Natural killer cell (primary cell): ENCODE results near the gene SHANK3. TPM values are rescaled to one million over a fixed set of nuclear protein-coding genes. Genes with fewer than 3 reads are reported as not detected.

ENCODE experiments used
- ATAC-seq, 3 donors: fragments of 150-1000 bp in 2 of 3; fragments of 200-7000 bp in 1 of 3; cut with Tn5 transposase; 1 replicate in 1 of 3; 2 replicates in 2 of 3; pipeline ENCODE4 v1.10.0; 2021; ENCODE audit warnings: mild to moderate bottlenecking in 2 of 3, moderate library complexity in 2 of 3
- DNase-seq, 2 donors: peaks; one replicate each; pipeline versions ENCODE4 v3.0.0 to v3.0.0-alpha.2; 2013 to 2021; ENCODE audit warnings: mixed read lengths in 1 of 2
- H3K27ac ChIP-seq: one replicate; pipeline ENCODE4 v1.5.1; 2013; ENCODE audit warnings: mild to moderate bottlenecking, low read length
- H3K27me3 ChIP-seq: one replicate; pipeline ENCODE4 v1.6.1; 2013; ENCODE audit warnings: low read length; ENCODE audit not compliant: control insufficient read depth, insufficient read depth
- H3K36me3 ChIP-seq: one replicate; pipeline ENCODE4 v1.6.1; 2013; ENCODE audit warnings: low read length; ENCODE audit not compliant: control insufficient read depth, insufficient read depth
- H3K4me1 ChIP-seq: one replicate; pipeline ENCODE4 v1.6.1; 2013; ENCODE audit warnings: low read length; ENCODE audit not compliant: control insufficient read depth, insufficient read depth
- H3K4me3 ChIP-seq: one replicate; pipeline ENCODE4 v1.5.1; 2013; ENCODE audit warnings: low read length
- H3K9me3 ChIP-seq: one replicate; pipeline ENCODE4 v1.6.1; 2013; ENCODE audit warnings: low read length; ENCODE audit not compliant: control insufficient read depth, insufficient read depth
- H3K27ac Mint-ChIP-seq, 2 donors: one replicate each; pipeline ENCODE4 v1.8.0; 2022; ENCODE audit warnings: mild to moderate bottlenecking in 2 of 2, mixed read lengths in 2 of 2, moderate library complexity in 1 of 2
- H3K27me3 Mint-ChIP-seq, 2 donors: one replicate each; pipeline ENCODE4 v1.8.0; 2022; ENCODE audit warnings: low read depth in 2 of 2, mixed read lengths in 2 of 2
- H3K36me3 Mint-ChIP-seq: one replicate; pipeline ENCODE4 v1.8.0; 2022; ENCODE audit warnings: mixed read lengths
- H3K4me1 Mint-ChIP-seq, 2 donors: one replicate each; pipeline ENCODE4 v1.8.0; 2022; ENCODE audit warnings: mixed read lengths in 2 of 2
- H3K4me3 Mint-ChIP-seq: one replicate; pipeline ENCODE4 v1.8.0; 2022; ENCODE audit warnings: mild to moderate bottlenecking, moderate library complexity, mixed read lengths
- H3K9me3 Mint-ChIP-seq, 2 donors: one replicate each; pipeline ENCODE4 v1.8.0; 2022; ENCODE audit warnings: mixed read lengths in 2 of 2
- CTCF ChIP-seq: fragments of 200-600 bp; IDR thresholded peaks from one replicate; pipeline ENCODE4 v1.8.0; 2022; ENCODE audit warnings: antibody characterized with exemption
- WGBS: methylation state at CpG from one replicate; pipeline ENCODE4 v1.1.7; 2013; ENCODE audit warnings: missing lambda C conversion rate; ENCODE audit not compliant: insufficient coverage; 5-methylcytosine and 5-hydroxymethylcytosine counted together
- intact Hi-C: fragments of 100-400 bp; cut with micrococcal nuclease; formaldehyde crosslinking; loops from one replicate; pipeline ENCODE4 v1.14.2; 2022
- total RNA-seq, 4 donors: library from RNA; stranded (reverse); fragments of 120-200 nt in 1 of 4; gene quantifications; one replicate each; pipeline versions ENCODE4 v1.2.3 to v1.2.4, GENCODE V29; 2013 to 2022

Gene SHANK3
- total RNA-seq, 3 donors from 2014 or later (not counting 1 experiment from before 2014, with no cell fraction given): 0.07 TPM; not detected in 2

GRCh38 chr22:50684986-50685385, 12.4 kb downstream of the SHANK3 start:
- Mint-ChIP-seq H3K36me3 (no peaks in the 10 kb centered on the region), H3K27me3 (peaks cover 6 to 8% of the 10 kb centered on the region in 2 donors), H3K4me3 (no peak overlapping the region), H3K4me1 (peaks cover 0 to 5% of the 10 kb centered on the region in 2 donors), H3K27ac (no peak overlapping the region), H3K9me3 (no peaks in the 10 kb centered on the region)
- Histone ChIP-seq H3K4me1 (peaks cover 5% of the 10 kb centered on the region), H3K4me3 (no peak overlapping the region), H3K36me3 (no peaks in the 10 kb centered on the region), H3K9me3 (no peaks in the 10 kb centered on the region), H3K27me3 (no peaks in the 10 kb centered on the region), H3K27ac (no peak overlapping the region)
- no peak for DNase-seq
- 86% methylated on average over 8 of the region's 10 CpGs for WGBS
- ATAC-seq: no peak
- TF ChIP-seq CTCF: no peak
- intact Hi-C loops: no loop called here

- Mint-ChIP-seq H3K36me3 (no peaks in the 10 kb centered on the region), H3K4me3 (no peak overlapping the region), H3K27me3 (peaks cover 8 to 17% of the 10 kb centered on the region in 2 donors), H3K4me1 (peaks cover 0 to 5% of the 10 kb centered on the region in 2 donors), H3K27ac (no peak overlapping the region), H3K9me3 (peaks cover 0 to under 1% of the 10 kb centered on the region in 2 donors)
- ATAC-seq: no peak
- H3K4me1 ChIP-seq: peaks cover 5% of the 10 kb centered on the region
- H3K9me3 ChIP-seq: no peaks in the 10 kb centered on the region
- H3K36me3 ChIP-seq: no peaks in the 10 kb centered on the region
- H3K27me3 ChIP-seq: no peaks in the 10 kb centered on the region
- intact Hi-C loops: no loop called here
- H3K27ac ChIP-seq: no peak overlapping the region
- DNase-seq: no peak
- TF ChIP-seq CTCF: no peak
- no peak overlapping the region for H3K4me3 ChIP-seq
- WGBS: 55% methylated on average over 9 of the region's 9 CpGs
Observed at GRCh38 chr22:50686794-50687193, 14.2 kb downstream of the SHANK3 start.

GRCh38 chr22:50687829-50688228, 15.2 kb downstream of the SHANK3 start:
- Histone ChIP-seq H3K27me3 (no peaks in the 10 kb centered on the region), H3K4me1 (peaks cover 5% of the 10 kb centered on the region), H3K27ac (no peak overlapping the region), H3K9me3 (no peaks in the 10 kb centered on the region), H3K4me3 (no peak overlapping the region), H3K36me3 (no peaks in the 10 kb centered on the region)
- WGBS: 88% methylated on average over 10 of the region's 10 CpGs
- Mint-ChIP-seq H3K9me3 (peaks cover 0 to 5% of the 10 kb centered on the region in 2 donors), H3K4me3 (no peak overlapping the region), H3K27ac (no peak overlapping the region), H3K27me3 (peaks cover 13 to 18% of the 10 kb centered on the region in 2 donors), H3K4me1 (peaks cover 0 to 5% of the 10 kb centered on the region in 2 donors), H3K36me3 (no peaks in the 10 kb centered on the region)
- DNase-seq: no peak
- intact Hi-C loops: no loop called here
- no peak for TF ChIP-seq CTCF
- no peak for ATAC-seq

GRCh38 chr22:50688448-50688847, 15.8 kb downstream of the SHANK3 start:
- intact Hi-C loops: no loop called here
- no peak overlapping the region for H3K27ac Mint-ChIP-seq

More at GRCh38 chr22:50688448-50688847, 15.8 kb downstream of the SHANK3 start:
- 80% methylated on average over 5 of the region's 5 CpGs for WGBS
- no peak overlapping the region for H3K4me3 ChIP-seq
- Mint-ChIP-seq H3K4me3 (no peak overlapping the region), H3K4me1 (peaks cover 0 to 5% of the 10 kb centered on the region in 2 donors), H3K9me3 (peaks cover 0 to 5% of the 10 kb centered on the region in 2 donors), H3K36me3 (no peaks in the 10 kb centered on the region), H3K27me3 (peaks cover 16 to 18% of the 10 kb centered on the region in 2 donors)
- H3K27me3 ChIP-seq: no peaks in the 10 kb centered on the region
- H3K9me3 ChIP-seq: no peaks in the 10 kb centered on the region
- ATAC-seq (no peak), DNase-seq (no peak)
- H3K36me3 ChIP-seq: no peaks in the 10 kb centered on the region
- H3K4me1 ChIP-seq: peaks cover 5% of the 10 kb centered on the region
- no peak overlapping the region for H3K27ac ChIP-seq
- TF ChIP-seq CTCF: no peak
